ENCODE data around the gene CLDN19. TPM values are rescaled to one million over a fixed set of nuclear protein-coding genes. Genes with fewer than 3 reads are reported as not detected.

The CLDN19 gene, protein sequence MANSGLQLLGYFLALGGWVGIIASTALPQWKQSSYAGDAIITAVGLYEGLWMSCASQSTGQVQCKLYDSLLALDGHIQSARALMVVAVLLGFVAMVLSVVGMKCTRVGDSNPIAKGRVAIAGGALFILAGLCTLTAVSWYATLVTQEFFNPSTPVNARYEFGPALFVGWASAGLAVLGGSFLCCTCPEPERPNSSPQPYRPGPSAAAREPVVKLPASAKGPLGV
- polyA plus RNA-seq (ENCODE audit: low read depth in 6 of 6), result under 1 TPM in 1 of 6 donors, not detected in 5; 0.11 TPM

DNA sequence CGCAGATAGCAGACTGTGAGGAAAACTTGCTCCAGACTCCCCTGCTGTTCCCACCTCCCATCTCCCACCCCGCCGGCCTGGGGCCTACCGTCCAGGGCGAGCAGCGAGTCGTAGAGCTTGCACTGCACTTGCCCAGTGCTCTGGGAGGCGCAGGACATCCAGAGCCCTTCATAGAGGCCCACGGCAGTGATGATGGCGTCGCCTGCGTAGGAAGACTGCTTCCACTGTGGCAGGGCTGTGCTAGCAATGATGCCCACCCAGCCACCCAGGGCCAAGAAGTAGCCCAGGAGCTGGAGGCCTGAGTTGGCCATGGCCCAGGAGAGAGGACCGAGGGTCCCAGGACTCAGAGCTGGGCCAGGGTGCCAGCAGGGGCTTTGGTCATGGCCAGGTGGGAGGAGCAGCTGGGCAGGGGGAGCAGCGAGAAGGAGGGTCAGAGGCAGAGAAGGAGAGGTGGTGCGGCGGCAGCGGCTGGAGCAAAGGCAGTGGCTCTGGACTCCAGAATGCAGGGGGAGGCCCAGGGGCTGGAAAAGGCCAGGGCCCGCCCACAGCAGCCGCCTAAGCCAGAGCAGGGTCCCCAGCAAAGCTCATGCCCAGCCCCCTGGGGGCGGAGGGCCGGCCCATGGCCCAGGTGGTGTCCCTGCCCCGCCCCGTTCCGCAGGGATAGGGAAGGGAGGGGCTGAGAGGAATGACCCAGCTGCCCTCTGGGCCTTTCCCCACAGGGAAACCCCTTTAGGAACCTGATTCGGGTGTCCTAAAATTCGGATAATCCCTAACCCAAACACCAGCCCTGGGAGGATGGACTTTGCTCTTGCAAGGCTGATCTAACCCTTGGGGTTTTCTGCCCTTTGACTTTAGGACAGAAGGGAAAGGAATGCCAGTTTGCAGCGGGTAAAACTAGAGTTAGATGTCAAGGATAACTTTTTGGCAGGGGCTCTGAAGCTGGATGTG lies at the start of gene CLDN19:
CLDN19 (minus strand) TSS at position 484 of the 948 bp plus-strand sequence; CDS start at position 311, 173 bp downstream.
- peak within 1 kb of the TSS in 1 of 6 donors; percentile 86 for H3K27ac Mint-ChIP-seq
- no peaks in the 10 kb centered on the region for H3K9me3 Mint-ChIP-seq
- no peak within 1 kb of the TSS for H3K4me3 Mint-ChIP-seq
- H3K36me3 Mint-ChIP-seq, result no peaks in the 10 kb centered on the region
- no peak for DNase-seq
- H3K4me1 Mint-ChIP-seq, result peaks cover 11 to 21% (median 17%) of the 10 kb centered on the region in 3 donors
- no peaks in the 10 kb centered on the region for H3K27me3 Mint-ChIP-seq
- no peak for ATAC-seq (ENCODE audit: low read depth in 2 of 2)

DNA sequence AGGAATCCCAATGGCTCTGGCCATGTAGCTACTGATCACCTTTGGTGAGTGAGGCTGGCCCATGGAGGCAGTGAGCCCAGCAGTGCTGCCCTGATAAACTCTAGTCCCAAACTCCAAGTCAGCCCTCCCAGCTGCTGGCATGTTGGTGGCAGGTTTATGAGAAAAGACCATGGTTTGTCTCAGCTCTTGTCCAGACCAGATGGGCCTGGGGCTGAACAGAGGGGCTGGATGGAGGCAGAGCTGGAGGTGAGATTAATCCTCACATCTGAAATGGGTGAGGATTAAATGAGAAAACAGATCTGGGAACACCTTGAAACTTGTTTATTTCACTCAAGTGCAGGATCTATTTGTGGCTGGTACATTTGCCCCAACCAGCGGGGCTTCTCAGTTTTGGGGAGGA lies 48.0 kb upstream of the CLDN19 start:
- ATAC-seq (ENCODE audit: low read depth in 2 of 2), result no peak
- no peak overlapping the region for H3K4me3 Mint-ChIP-seq
- no peaks in the 10 kb centered on the region for H3K9me3 Mint-ChIP-seq
- no peaks in the 10 kb centered on the region for H3K27me3 Mint-ChIP-seq
- H3K36me3 Mint-ChIP-seq, result peaks cover 0 to 4% of the 10 kb centered on the region in 2 donors
- peaks cover 12 to 21% (median 13%) of the 10 kb centered on the region in 3 donors for H3K4me1 Mint-ChIP-seq
- DNase-seq, result no peak
- H3K27ac Mint-ChIP-seq, result no peak overlapping the region

DNA sequence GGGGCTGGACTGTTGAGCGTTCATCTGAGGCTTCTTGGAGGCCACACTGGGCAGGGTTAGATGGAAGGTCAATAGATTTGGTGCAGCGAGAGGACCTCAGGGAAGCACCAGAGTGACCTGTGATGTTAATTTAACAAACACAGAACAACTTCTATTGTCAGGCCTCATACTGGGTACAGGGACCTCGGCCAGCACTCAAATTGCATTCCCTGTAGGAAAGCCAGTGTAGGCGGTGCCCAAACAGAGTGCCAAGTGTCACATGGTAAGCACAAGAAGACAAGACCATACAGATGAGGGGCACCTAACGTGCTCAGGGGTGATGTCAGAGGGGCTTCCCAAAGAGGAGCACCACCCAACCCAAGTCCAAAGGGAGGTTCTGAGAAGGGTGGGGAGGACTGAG lies 46.1 kb upstream of the CLDN19 start:
- no peak for ATAC-seq (ENCODE audit: low read depth in 2 of 2)
- H3K27me3 Mint-ChIP-seq, result no peaks in the 10 kb centered on the region
- peak overlapping the region in 6 of 8 donors; percentile 70 to 91 (median 88) for H3K4me3 Mint-ChIP-seq
- peak overlapping the region in 1 of 6 donors; percentile 14 for H3K27ac Mint-ChIP-seq
- DNase-seq, result no peak
- H3K36me3 Mint-ChIP-seq, result peaks cover 8 to 9% of the 10 kb centered on the region in 2 donors
- peaks cover 13 to 21% (median 16%) of the 10 kb centered on the region in 3 donors for H3K4me1 Mint-ChIP-seq
- H3K9me3 Mint-ChIP-seq, result peaks cover 0 to 1% (median 0%) of the 10 kb centered on the region in 7 donors

DNA sequence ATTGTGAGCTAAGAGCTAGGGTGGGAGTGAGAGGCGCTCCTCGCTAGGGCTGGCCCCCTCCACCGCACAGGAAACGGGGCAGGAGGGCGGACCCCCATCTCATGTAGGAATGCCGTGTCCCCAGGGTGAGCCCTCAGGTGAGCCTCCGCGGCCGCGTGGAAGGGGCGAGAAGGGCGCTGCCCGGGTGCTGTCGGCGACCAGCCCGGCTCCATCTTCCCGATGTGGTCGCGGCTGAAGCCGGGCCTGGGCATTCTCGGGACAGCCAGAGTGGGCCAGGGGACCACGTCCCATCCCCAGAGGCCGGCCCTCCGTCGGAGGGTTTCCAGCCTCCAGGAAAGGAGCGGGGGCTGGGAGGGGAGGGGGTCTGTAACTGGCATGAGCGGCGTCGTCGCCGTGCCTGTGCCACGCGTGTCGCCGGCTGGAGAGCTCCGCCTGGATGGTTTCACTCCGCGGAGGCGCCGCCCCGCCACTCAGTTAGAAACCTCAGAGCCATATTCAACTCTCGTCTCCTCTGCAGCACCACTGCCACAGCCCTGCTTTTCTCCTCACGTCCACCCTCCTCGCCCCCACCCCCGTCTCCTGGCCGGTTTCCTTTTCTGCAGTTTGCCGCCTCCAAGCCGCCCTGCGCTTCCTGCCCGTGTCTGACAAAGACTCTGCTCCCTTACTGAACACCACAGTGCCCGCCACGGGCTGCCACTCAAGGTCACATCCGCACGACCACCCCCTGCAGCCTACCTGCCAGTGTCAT lies 45.1 kb upstream of the CLDN19 start, which contains the start of gene TMEM269:
TMEM269 (plus strand) TSS at position 46 of the 748 bp plus-strand sequence. CDS start 4,903 bp downstream, outside the sequence.
- Mint-ChIP-seq H3K27me3 (no peaks in the 10 kb centered on the region), H3K9me3 (peaks cover 0 to 1% (median 0%) of the 10 kb centered on the region in 7 donors), H3K36me3 (peaks cover 14 to 15% of the 10 kb centered on the region in 2 donors), H3K27ac (peak within 1 kb of the TSS; percentile 2 to 75 (median 24)), H3K4me1 (peaks cover 13 to 21% (median 21%) of the 10 kb centered on the region in 3 donors), H3K4me3 (peak within 1 kb of the TSS; percentile 70 to 91 (median 88))
- ATAC-seq (ENCODE audit: low read depth in 2 of 2), result peak; percentile 74 to 78
- peak; percentile 6 for DNase-seq

DNA sequence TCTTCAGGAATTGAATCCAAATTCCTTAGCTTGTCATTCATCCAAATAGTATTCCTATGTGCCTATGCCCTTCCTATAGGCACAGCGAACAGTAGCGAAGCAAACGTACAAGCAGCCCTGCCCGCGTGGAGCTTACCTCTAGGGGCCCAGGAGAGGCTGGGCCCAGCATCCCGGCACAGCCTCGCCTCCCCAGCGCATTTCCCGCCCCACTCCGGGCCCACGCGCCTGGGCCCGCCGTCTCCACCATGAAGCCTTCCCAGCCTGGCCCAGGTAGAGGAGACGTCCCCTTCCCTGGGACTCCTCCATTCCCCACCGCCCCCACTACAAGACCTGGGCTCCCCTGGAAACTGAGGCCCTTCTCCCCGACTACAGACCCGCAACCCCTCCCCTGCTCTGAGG lies 44.5 kb upstream of the CLDN19 start:
- Mint-ChIP-seq H3K27me3 (no peaks in the 10 kb centered on the region), H3K4me3 (peak overlapping the region in 5 of 8 donors; percentile 70 to 89 (median 87)), H3K27ac (peak overlapping the region in 1 of 6 donors; percentile 44), H3K9me3 (peaks cover 0 to 1% (median 0%) of the 10 kb centered on the region in 7 donors), H3K4me1 (peaks cover 13 to 21% (median 21%) of the 10 kb centered on the region in 3 donors), H3K36me3 (peaks cover 14 to 15% of the 10 kb centered on the region in 2 donors)
- ATAC-seq (ENCODE audit: low read depth in 2 of 2), result no peak
- DNase-seq, result no peak

DNA sequence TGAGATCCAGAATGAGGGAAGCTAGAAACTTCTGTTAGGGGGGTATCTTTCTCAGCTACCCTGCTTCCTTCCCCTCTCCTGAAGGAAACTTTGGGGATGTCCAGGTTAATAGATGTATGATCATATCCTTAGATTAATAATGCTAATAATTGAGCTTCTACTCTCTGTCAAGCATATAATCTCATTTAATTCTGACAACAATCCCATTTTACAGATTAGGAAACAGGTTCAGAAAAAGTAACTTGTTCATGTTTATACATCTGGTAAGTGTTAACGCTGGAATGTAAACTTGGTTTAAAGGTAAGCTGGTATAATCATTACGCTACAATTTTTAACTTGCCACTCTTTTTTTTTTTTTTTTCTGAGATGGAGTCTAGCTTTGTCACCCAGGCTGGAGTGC lies 43.1 kb upstream of the CLDN19 start:
- Mint-ChIP-seq H3K4me1 (peaks cover 20 to 27% (median 21%) of the 10 kb centered on the region in 3 donors), H3K36me3 (peaks cover 16 to 21% of the 10 kb centered on the region in 2 donors), H3K4me3 (no peak overlapping the region), H3K9me3 (peaks cover 0 to 1% (median 0%) of the 10 kb centered on the region in 7 donors), H3K27me3 (no peaks in the 10 kb centered on the region), H3K27ac (no peak overlapping the region)
- ATAC-seq (ENCODE audit: low read depth in 2 of 2) (no peak), DNase-seq (no peak)

DNA sequence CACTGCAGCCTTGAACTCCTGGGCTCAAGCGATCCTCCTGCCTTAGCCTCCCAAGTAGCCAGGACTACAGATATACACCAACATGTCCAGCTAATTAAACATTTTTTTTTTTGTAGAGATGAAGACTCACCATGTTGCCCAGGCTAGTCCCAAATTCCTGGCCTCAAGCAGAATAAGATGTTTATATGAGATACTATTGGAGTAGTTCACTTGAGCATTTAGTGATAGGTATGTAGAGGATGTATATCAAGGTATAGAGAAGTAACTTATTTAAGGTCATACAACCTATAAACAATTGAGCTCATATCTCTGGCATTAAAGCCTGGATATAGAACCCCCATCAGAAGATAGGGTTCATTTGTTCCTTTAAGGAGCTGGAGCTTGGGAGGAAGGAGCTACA lies 40.1 kb upstream of the CLDN19 start:
- Mint-ChIP-seq H3K4me3 (no peak overlapping the region), H3K27ac (no peak overlapping the region), H3K27me3 (no peaks in the 10 kb centered on the region), H3K4me1 (peaks cover 11 to 24% (median 14%) of the 10 kb centered on the region in 3 donors), H3K36me3 (peaks cover 25 to 38% of the 10 kb centered on the region in 2 donors), H3K9me3 (peaks cover 0 to 1% (median 0%) of the 10 kb centered on the region in 7 donors)
- ATAC-seq (ENCODE audit: low read depth in 2 of 2) (no peak), DNase-seq (no peak)

DNA sequence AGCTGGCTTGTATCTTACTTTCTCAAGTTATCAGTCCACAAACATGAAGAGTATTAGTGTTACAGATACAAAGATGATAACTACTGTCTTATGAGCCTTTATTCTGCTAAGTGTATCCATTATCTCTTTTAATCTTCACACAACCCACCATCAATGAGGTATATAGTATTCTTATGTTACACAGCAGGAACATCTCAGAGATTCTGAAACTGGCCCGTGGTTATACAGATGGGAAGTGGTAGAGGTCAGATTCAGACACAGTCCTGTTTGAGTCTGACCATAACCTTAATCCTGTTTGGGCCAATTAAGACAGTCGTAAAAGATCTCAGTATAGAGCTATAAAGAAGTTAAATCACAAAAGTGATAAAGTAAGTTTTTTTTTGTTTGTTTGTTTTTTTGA lies 39.7 kb upstream of the CLDN19 start:
- peak overlapping the region in 1 of 8 donors; percentile 2 for H3K4me3 Mint-ChIP-seq
- DNase-seq (no peak), ATAC-seq (ENCODE audit: low read depth in 2 of 2) (no peak)
- peaks cover 10 to 20% (median 14%) of the 10 kb centered on the region in 3 donors for H3K4me1 Mint-ChIP-seq
- peaks cover 0 to 1% (median 0%) of the 10 kb centered on the region in 7 donors for H3K9me3 Mint-ChIP-seq
- no peaks in the 10 kb centered on the region for H3K27me3 Mint-ChIP-seq
- H3K27ac Mint-ChIP-seq, result peak overlapping the region in 1 of 6 donors; percentile 53
- peaks cover 25 to 43% of the 10 kb centered on the region in 2 donors for H3K36me3 Mint-ChIP-seq

DNA sequence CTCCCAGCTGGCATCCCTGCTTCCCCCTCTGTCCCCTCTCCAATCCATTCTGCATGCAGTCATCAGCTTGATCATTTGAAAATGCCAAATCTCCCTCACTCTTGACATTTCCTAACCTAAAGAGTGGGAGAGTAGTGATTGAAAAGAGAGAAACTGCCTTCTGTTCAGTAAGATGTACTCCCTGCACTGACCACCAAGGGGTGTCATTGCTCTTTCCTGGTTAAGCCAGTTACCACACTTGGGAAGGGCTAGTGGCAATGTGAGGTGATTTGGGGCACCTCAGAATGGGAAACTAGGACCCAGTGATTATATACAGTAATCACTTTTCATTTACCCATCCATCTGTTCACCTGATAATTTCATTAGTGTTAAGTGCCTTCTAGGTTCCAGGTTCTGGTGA lies 37.8 kb upstream of the CLDN19 start:
- H3K9me3 Mint-ChIP-seq, result peaks cover 0 to 1% (median 0%) of the 10 kb centered on the region in 7 donors
- peaks cover 25 to 39% of the 10 kb centered on the region in 2 donors for H3K36me3 Mint-ChIP-seq
- DNase-seq (peak; percentile 14), ATAC-seq (ENCODE audit: low read depth in 2 of 2) (peak in 1 of 2 donors; percentile 47)
- no peak overlapping the region for H3K4me3 Mint-ChIP-seq
- no peaks in the 10 kb centered on the region for H3K27me3 Mint-ChIP-seq
- peaks cover 11 to 18% (median 18%) of the 10 kb centered on the region in 3 donors for H3K4me1 Mint-ChIP-seq
- peak overlapping the region in 2 of 6 donors; percentile 61 to 83 for H3K27ac Mint-ChIP-seq

DNA sequence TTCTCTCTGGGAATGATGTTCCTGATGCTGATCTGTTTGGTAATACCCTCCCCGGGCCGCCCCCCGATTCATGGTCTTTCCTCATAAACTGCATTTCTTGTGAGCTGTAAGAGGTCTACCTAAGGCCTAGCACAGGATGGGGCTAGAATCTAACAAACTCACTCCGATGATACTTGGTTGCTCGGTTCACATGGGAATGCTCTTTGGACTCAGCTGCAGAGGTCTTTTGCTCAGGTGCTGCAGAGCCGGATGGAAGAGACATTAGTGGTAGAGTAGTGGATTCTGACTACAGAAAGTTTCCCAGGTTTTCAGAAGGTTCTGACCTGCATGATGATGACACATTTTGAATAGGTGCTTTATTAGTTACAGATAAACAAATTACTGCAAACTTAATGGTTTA lies 36.5 kb upstream of the CLDN19 start:
- no peak for DNase-seq
- H3K36me3 Mint-ChIP-seq, result peaks cover 19 to 35% of the 10 kb centered on the region in 2 donors
- no peak overlapping the region for H3K27ac Mint-ChIP-seq

DNA sequence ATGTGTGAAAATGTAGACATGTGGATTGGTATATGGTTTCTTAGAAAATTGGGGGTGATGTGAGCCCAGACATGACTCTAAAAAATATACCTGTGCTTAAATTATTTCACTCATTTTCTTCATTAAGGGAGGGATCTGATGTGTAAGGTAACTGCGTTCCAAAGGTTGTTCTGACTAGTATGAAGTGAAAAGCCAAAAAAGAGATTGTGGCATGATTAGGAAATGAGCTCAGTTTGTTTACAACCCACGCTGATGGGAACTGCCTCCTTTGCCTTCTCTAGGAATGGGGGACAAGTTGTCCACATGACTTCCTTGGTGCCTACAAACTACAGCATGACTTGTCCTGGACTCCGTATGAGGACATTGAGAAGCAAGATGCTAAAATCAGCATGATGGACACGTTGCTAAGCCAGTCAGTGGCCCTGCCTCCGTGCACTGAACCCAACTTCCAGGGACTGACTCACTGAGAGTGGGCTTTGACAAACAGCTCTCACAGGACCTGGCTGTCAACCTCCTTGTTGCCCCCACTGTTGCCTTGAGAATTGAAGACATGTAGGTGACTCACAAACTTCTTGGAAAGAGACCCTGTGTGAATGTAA lies 35.0 kb upstream of the CLDN19 start:
- no peak overlapping the region for H3K4me3 Mint-ChIP-seq
- ATAC-seq (ENCODE audit: low read depth in 2 of 2), result no peak
- H3K4me1 Mint-ChIP-seq, result peaks cover 17 to 31% (median 22%) of the 10 kb centered on the region in 3 donors
- H3K27ac Mint-ChIP-seq, result peak overlapping the region in 1 of 6 donors; percentile 33
- H3K9me3 Mint-ChIP-seq, result no peaks in the 10 kb centered on the region
- H3K36me3 Mint-ChIP-seq, result peaks cover 19 to 27% of the 10 kb centered on the region in 2 donors
- no peaks in the 10 kb centered on the region for H3K27me3 Mint-ChIP-seq
- DNase-seq, result no peak

More for the DNA sequence above, 36.5 kb upstream of the CLDN19 start:
- no peak overlapping the region for H3K4me3 Mint-ChIP-seq
- no peak for ATAC-seq (ENCODE audit: low read depth in 2 of 2)
- H3K4me1 Mint-ChIP-seq, result peaks cover 11 to 25% (median 20%) of the 10 kb centered on the region in 3 donors
- H3K27me3 Mint-ChIP-seq, result no peaks in the 10 kb centered on the region
- H3K9me3 Mint-ChIP-seq, result no peaks in the 10 kb centered on the region

DNA sequence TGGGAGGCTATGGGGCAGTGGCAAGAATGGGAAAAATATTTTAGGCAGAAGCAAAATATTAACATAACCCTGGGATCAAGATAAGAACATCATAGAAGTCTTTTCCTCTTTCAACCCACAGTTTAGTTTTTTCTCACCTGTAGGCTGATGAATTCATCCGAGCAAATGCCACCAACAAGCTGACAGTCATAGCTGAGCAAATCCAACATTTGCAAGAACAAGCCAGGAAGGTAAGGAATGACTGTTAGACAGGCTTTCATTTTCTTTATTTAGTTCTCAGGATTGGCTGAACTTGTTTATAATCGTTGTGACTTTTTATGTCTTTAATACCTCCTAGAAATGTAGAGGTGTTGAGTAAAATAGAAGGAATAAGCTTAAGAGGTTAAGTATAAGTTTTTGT lies 33.4 kb upstream of the CLDN19 start:
- Mint-ChIP-seq H3K27ac (peak overlapping the region in 1 of 6 donors; percentile 77), H3K27me3 (no peaks in the 10 kb centered on the region), H3K36me3 (peaks cover 16 to 27% of the 10 kb centered on the region in 2 donors), H3K9me3 (no peaks in the 10 kb centered on the region), H3K4me3 (no peak overlapping the region), H3K4me1 (peaks cover 25 to 29% (median 26%) of the 10 kb centered on the region in 3 donors)
- no peak for ATAC-seq (ENCODE audit: low read depth in 2 of 2)
- DNase-seq, result no peak
